HUDEP-2 (cell line): Measurements from ENCODE around the gene SSBP3.
A peak's percentile ranks its signal among the peaks of the same experiment; 100 is the strongest.
"Not testable (repeated sequence)": the region's sequence is repeated elsewhere in the genome, so short reads cannot be mapped to it uniquely, and the experiment has no call there.

Source experiments
- DNase-seq, 76 experiments: peaks; one replicate each; lab custom pipeline; 2025; ENCODE audit not compliant: unreplicated experiment in 76 of 76; lab: John Stamatoyannopoulos, UW

SSBP3 gene

DNA sequence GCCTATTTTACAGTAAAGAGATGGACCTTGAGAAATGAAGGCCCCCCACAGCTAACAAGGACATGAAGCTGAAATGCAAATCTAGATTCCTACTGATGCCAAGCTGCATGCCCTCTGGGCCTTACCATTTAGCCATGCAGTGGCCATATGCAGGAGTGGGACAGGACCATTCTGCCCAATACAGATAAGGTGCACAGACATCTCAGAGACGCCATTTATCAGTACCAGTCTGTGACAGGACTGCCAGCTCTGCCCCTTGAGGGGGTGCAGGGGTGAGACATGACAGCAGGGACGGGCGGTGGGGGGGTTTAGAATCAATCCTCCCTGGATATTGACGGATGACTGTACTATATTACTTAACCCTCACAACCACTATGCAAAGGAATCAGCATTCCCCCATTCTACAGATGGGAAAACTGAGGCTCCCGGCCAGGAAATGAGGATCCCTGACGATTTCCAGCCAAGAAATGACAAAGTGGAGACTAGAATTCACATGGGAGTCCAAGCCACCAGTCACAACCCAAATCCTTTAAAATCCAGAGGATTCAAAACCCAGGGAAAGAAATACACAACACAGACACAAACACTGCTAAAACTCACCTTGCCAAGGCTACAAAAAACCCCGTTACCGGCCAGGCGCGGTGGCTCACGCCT, 10.8 kb downstream of the SSBP3 start:
- DNase-seq = peak in 21 of 76 experiments; percentile 6 to 59 (median 22)

DNA sequence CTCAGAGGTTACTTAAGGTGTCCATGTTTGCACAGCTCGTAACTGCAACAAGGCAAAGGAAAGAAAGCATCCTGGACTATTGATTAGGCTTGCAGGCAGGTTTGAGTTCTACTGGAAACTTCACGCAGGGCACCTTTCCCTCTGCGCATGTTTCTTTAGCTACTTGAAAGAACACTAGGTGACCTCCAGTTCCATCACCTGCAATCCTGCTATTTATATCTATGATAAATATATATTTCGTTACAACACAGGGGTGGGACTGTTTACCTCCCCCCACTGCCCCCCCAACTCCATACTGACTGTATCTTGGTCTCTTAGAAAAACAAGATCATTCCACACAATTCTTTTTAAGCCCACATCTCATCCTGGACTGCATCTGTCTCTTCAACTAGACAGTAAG, 12.1 kb downstream of the SSBP3 start:
- DNase-seq = no peak

DNA sequence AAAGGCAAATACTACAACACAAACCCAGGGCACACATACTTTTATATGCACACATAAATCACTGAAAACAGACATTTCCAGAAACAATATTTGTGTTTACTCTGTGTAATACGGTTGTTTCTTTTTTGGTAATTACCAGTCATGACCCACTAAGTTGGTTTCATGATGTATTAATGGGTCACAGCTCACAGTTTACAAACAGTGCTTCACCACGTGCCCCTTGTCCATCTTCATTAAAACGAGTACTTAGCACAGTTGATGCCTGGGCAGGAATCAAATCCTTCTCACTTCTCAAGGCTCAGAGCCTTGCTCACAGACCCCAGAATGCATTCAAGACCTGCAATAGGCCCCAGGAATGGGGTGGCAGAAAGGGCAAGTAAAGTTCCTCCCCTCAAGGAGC, 13.8 kb downstream of the SSBP3 start:
- no peak for DNase-seq

DNA sequence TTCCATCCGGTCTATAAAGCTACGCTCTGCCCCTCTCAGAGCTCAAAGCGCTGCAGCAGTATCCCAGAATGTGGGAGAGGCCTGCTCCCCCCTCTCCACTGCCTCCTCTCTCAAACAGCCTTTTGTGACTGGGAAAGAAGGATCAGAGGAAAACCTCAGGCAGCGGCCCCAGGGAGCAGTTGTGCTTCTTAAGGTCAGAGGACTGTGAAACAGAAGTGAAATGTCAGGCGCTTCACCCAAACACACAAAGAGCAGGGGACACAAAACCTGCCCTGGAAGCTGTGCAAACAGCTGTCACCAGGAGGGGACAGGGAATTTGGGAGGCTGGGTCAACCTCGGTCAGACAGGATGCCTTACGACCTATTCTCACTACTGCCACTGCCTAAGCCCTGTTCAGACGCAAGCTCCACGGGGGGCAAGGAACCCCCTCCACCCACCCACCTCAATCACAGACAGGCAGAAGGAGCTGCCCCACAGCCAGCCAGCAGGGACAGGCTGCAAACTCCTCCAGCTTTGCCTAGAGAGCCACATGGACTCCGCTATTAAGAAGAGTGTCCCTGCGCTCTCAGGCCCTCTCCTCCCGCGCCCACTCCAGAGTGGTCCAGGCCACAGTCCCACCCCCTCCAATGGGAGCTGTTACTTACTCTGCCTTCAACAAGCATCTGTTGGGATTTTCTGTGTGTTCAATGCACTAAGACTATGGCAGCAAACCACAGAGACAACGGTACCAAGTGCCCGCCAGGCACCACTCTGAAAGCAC, 14.6 kb downstream of the SSBP3 start:
- no peak for DNase-seq

DNA sequence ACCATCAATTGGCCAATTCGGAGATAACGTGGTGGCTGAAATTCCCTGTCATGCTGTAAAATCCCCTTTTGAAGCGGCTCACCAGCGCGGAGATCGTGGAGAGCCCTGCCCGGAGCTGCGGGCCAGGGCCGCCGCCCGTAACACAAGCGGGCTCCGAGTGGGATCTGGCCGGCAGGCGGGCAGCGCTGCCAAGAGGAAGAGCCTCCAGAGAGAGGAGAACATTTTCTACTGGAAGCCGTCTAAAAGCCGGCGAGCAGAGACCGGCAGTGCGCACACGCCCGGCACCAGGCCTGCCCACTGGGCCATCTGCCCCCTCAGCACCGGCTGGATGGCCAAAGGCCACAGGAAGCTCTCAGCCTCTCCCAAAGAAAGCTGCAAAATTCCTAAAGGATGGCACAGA, 15.5 kb downstream of the SSBP3 start:
- DNase-seq = no peak

DNA sequence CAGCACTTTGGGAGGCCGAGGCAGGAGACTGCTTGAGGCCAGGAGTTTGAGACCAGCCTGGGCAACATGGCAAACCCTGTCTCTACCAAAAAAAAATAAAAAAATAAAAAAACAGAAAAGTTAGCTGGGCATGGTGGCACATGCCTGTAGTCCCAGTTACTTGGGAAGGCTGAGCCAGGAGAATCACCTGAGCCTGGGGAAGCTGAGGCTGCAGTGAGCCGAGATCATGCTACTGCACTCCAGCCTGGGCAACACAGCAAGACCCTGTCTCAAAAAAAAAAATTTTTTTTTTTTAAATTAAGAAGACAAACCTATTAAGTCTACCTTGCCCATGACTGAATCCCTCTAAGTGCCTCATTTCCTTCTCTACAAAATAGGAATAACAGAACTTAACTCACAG, 16.6 kb downstream of the SSBP3 start:
- DNase-seq = not testable (repeated sequence)

DNA sequence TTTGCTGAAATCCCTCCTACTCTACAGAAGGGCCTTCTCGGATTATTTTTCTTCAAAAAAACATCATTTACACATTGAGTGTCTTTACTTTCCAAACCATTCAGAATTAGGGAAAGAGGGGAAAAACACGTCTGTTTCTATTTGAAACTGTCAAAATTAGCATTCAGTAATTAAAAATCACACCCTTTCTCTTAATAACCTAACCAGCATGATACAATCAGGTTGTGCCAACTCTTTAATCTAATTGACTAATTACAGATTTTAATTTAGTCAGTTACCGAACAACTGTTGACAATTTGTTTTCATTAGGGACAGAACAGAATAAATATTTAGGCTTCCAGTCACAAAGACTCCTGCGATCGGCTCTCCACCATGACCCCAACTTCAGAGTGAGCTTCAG, 18.8 kb downstream of the SSBP3 start:
- no peak for DNase-seq

DNA sequence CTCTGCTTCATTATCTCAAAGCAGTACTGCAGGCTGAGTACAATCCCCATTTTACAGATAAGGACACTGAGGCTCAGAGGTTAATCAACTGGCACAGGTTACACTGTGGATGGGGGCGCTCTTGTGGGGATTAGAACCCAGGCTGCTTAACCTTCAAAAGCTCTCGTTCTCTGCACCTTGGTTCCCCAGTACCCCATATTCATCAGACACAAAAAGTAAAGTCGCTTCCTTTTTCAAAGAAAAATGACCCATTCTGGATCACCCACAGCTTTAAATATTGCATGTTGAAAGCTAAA, 20.5 kb downstream of the SSBP3 start:
- DNase-seq = no peak

DNA sequence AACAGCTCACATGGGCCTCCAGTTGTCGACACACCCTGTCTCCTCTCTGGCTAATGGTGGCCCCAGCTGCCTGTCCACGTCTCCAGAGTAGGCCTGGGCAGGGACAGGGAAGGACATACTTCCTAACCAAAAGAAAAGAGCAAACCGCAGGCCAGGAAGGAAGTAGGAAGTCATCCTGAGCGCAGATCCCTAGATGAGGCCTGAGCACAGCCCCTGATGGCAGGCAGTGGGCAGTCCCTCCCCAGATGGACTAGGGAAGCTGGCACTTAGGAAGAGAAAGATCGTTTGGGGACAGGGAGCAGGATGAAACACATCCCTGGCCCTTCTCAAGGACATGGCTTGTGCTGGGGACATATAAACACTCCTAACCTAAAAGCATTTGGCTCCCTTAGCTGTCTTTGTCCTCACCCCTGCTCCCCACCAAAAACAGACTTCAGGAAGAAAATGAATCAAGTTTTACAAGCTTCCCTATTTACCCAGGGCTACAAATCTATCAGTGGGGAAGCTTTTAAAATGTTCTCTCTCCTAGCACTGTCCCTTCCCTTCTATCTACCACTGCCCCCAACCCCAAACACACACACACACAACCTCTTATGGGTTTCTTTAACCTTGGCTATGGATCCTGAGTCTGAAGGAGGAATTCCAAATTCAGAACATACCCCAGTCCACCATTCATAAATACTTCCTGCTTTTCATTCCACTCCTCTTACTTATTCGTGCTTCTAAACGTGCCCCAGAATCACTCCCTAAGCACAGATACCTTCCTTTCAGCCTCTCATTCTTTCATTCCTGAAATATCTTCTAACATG, 21.1 kb downstream of the SSBP3 start:
- no peak for DNase-seq

DNA sequence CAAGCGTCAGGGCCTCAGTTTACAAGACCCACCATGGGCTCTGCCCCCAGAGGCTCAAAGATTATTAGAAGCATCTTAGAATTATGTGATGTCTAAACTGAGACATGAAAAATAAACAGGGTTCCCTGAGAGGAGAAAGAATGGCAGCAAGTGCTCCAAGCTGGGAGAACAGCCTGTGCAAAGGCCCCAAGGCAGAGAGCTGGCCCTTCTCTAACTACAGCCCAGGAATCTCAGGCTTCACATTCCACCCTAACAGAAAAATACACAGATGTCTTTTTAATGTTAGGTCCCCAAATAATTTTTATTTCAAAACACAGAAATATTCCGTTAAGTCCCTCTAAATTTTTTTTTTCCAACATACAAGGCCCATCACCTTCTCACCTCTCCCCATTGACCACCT, 21.7 kb downstream of the SSBP3 start:
- DNase-seq = no peak

DNA sequence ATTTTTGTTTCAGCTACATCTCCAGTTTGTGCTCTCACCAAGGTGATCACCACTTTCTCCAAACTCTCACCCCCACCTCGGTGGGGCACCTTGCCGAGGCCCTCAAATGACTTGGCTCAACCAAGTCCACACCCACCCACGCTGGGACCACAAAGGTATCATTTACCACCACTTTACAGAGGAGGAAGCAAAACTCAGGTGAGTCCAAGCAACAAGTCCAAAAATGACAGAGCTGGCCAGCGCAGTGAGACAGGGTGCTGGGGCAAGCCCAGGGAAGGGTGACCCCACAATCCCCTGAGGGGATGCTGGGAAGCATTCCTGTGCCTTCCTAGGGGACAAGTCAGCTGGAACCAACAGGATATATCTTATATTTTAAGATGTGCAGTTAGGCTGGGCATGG, 24.7 kb downstream of the SSBP3 start:
- DNase-seq = no peak

DNA sequence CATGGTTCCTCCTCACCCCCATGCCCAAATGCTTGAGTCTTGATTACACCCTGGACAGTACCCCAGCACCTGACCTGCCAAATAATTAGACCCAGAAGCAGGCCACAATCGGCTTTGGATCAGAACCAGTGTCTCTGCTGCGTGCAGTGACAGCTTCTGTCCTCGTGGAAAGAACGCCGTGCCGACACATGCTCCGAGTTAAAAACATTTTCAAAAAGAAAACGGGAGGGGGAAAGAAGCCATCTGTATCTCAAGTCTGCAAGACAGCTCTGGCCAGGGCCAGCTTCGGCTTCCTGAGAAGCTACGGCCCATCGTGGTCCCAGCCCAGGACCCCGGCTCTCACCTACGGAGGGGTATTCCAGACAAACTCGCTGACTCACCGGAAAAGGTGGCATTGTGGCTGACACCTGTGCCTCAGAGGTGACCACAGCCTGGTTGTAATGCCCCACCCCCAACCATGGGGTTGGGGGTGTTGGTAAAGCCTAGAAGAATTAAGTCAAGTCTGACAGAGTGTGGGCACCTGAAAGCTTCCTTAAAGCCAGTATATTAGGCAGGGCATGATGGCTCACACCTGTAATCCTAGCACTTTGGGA, 25.8 kb downstream of the SSBP3 start:
- DNase-seq = no peak

DNA sequence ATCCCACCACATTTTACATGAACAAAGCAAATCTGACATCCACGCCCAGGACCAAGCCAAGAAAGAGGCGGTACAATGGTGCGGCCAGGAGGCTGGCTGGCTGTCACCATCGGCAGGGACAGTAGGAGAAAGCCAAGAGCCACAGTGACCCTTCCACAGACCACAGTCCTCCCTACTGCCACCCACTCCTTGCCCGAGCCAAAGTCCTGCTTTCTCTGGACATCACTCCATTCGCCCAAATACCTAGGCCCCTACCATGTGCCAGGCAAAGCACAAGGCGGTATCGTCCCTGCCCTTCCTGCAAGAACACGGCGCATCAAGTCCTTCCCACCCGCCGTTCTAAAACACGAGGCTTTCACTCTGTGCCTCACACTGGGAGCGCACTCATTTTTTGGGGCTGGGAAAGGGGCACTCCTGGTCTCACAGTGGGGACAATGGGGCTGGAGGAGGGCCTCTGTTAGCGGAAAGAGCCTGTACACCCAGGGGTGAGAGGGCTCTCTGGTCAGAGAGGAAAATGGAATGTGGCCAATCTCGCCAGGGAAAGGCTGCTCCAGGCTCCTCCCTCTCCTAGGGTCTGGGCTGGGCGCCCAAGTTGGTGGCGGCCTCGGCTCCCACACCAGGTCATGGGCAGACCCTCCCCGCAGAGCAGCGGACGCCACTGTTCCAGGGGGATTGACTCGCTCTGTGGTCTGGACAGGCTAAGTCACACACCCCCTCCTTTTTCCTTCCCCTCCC, 26.5 kb downstream of the SSBP3 start:
- peak in 2 of 76 experiments; percentile 3 to 20 for DNase-seq

DNA sequence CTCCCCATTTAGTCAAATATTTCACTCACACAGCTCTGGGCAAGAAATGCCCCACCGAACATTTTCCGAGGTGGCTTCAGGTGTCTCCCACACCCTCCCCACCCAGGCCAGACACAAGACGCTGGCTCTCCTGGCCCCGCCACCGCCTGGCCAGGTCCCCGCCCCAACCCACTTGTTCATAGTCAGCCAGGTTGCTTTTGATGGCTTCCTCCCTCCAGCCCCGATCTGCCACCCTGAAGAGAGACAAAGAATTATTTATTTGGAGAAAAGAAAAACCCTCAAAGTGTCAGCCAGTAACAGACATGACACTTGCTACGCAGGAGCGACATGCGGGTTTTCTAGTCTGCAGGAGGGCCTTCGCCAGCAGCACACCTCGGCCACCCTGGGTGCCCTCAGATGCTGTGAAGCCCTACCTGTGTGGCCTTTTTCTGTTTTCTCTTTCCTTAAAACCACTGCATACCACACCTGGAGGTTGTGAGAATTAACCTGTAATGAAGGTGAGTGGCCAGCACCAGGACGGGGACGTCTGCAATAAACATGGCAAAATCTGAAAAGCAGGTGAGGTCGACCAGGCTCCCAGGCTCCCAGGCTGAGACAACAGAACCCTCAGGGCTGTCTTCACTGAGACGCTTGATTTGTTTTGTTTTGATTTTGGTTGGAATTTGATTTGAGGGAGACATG, 27.2 kb downstream of the SSBP3 start:
- no peak for DNase-seq

DNA sequence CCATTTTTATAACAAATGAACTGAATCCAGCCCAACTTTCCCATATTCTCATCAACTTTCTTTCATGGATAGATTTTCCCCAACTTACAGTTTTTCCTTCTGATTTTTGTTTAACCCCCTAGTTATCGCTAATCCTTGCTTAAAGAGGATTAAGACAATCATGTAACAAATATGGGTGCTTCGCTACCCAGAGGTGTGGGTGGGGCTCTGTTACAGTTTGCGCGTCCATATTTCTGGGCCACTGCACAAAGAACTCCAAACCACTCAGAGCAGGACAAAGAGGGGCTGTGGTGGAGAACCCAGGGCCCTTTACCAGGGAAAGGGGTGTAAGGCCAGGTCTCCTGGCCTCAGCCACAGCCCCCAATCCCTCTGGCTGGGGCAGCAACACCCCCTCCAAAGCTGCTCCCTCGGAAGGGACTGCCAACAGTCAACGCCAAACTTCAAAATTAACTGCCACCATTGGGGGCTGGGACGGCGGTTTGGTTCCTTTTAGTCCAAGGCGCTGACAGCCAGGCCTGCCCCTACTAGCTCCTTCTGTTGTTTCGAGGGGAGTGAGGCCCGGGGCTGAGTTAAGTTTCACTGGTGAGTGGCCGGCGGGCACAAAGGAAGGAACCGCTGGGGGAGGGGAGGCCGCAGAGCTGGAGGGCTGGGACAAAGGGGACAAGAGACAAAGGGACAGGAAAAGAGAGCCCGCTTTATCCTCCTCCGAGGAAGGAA, 27.9 kb downstream of the SSBP3 start:
- DNase-seq = no peak

DNA sequence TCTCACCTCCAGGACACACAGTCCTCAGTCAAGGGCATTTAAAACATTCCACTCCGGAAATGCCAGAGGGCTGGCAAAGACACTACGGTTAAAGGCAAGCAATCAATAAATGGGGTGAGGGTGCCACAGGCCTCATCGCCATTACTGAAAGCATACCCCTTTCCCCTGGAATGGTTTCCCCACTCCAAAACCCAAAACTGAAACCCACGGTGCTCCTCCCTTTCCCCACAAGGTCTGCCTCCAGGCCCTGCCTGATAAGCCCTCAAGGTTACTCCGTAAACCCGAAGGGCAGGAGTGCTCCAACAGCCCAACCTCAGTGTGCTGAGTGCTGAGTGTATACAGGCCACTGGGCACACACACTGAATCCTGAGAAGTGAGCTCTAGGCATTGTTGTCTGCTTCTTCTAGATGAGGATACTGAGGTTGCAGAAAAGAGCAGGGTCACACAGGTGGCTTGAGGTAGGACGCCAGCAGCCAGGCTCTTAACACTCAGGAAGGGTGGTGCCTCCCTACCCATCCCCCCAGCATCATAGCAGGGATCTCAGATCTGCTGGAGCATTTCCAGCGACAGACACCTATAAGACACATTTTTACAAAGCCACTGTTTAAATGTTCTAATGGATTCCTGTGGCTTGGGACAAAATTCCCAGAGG, 29.0 kb downstream of the SSBP3 start:
- DNase-seq = peak in 70 of 76 experiments; percentile 18 to 79 (median 55)

DNA sequence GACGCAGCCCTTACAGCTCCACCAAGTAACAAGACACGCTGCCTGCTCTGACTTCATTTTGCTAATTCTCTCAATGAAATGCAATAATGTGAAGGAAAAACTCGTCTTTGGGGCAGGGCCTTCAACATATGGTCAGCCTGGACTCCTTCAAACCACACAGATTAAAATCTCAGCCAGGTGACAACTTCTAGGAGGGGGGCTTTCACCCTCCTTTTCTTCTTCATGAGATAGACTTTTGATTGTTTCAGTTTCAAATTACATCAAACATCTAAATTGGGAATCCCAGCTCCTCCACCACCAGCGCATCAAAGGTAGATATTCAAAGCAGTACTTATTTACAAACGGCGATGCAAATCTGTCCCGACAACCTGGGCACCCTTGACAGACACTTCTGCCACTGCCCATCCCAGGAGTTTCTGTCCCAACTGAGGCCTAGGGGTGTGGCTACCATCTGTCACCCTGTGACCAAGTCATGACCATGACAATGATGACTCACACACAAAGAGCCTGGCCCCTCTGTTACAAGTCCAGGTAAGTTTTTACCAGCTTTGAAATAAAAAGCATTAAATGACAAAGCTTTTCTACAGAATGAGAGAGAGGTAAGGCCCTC, 29.7 kb downstream of the SSBP3 start:
- peak in 30 of 76 experiments; percentile 5 to 61 (median 32) for DNase-seq

DNA sequence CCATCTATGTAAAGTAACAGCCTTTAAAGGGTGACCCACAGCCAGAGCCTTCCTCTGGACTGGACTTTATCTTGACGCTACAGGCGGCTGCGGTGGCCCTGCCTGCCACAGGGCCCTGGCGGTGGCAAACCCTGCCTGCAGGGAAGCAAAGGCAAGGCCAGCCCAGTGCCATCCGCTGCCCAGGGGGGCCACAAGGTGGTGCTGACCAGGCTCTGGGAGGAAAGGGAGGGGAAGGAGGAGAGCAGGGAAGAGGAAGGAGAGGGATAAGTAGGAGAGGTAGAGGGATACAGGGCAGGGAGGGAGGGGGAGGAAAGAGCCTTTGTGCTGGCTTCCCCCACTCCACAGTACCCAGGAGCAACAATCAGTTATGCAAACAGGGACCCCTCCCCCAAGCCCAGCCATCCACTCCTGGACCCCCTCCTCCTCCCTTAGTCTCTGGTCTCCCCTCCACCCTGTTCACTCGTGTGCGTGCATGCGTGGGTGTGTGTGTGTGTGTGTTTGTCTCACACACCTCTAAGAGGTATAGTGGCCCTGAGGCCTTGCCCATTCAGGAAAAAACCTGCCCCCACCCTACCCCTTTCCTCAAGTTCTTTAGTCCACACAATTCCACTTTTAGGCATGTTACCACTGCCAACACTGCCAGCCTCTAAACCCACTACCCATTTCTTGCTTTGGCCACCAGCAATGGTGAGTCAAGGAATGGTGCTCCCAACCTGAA, 30.3 kb downstream of the SSBP3 start:
- peak in 73 of 76 experiments; percentile 25 to 82 (median 65) for DNase-seq
